Measurements from ENCODE around the gene CTSH.

Gene CTSH

DNA sequence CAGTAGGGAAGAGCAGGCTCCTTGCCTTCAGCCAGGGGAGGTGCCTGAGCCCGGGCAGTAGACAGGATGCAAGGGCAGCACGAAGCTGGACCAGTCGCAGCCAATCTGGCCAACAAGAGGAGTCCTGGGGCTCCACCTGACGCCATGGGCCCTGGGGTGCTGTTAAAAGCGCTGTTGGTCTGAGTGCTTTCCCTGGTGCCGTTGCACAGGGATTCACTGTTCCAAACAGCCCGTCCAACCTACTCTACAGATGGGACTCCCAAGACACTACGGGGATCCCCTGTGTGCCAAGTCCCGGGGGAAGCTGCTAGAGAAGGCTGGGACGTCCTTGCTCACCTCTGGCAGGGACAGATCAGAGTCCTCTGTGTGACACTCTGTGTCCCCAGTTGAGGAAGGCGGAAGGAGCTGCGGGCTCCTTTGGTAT lies 632 bp downstream of the CTSH start:
- H3K36me3 Mint-ChIP-seq (ENCODE audit: low read depth), result no peaks in the 10 kb centered on the region
- peaks cover 6% of the 10 kb centered on the region for H3K4me1 Mint-ChIP-seq
- peak overlapping the region; percentile 85 for H3K4me3 Mint-ChIP-seq
- DNase-seq, result no peak
- no peaks in the 10 kb centered on the region for H3K9me3 Mint-ChIP-seq
- H3K27me3 Mint-ChIP-seq (ENCODE audit: low read depth, poor library complexity), result peaks cover 62% of the 10 kb centered on the region
- TF ChIP-seq, protein P1, sequence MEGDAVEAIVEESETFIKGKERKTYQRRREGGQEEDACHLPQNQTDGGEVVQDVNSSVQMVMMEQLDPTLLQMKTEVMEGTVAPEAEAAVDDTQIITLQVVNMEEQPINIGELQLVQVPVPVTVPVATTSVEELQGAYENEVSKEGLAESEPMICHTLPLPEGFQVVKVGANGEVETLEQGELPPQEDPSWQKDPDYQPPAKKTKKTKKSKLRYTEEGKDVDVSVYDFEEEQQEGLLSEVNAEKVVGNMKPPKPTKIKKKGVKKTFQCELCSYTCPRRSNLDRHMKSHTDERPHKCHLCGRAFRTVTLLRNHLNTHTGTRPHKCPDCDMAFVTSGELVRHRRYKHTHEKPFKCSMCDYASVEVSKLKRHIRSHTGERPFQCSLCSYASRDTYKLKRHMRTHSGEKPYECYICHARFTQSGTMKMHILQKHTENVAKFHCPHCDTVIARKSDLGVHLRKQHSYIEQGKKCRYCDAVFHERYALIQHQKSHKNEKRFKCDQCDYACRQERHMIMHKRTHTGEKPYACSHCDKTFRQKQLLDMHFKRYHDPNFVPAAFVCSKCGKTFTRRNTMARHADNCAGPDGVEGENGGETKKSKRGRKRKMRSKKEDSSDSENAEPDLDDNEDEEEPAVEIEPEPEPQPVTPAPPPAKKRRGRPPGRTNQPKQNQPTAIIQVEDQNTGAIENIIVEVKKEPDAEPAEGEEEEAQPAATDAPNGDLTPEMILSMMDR (IDR thresholded peaks at IDR 0.05), result no peak
- H3K27ac Mint-ChIP-seq, result no peak overlapping the region

DNA sequence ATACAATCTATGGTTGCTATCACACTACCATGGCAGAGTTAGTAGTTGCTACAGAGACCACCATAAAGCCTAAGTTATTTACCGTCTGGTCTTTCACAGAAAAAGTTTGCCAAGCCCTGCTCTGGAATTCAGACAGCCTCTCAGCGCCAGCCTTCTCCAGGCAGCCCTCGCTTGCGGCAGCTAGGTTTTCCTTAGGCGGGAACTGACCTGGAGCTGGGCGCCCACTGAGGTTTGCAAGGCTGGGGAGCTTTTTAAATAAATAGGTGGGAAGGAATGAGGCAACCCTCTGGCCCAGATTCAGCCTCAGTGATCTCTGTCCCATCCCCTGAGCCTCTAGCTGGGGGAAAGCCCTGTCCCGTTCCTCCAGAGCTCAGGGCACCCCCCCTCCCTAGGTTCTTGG lies 1.2 kb downstream of the CTSH start:
- no peaks in the 10 kb centered on the region for H3K9me3 Mint-ChIP-seq
- H3K27ac Mint-ChIP-seq, result no peak overlapping the region
- peaks cover 6% of the 10 kb centered on the region for H3K4me1 Mint-ChIP-seq
- DNase-seq, result no peak
- peaks cover 62% of the 10 kb centered on the region for H3K27me3 Mint-ChIP-seq (ENCODE audit: low read depth, poor library complexity)
- H3K36me3 Mint-ChIP-seq (ENCODE audit: low read depth), result no peaks in the 10 kb centered on the region
- TF ChIP-seq, protein P1 (IDR thresholded peaks at IDR 0.05), result no peak
- H3K4me3 Mint-ChIP-seq, result peak overlapping the region; percentile 64

DNA sequence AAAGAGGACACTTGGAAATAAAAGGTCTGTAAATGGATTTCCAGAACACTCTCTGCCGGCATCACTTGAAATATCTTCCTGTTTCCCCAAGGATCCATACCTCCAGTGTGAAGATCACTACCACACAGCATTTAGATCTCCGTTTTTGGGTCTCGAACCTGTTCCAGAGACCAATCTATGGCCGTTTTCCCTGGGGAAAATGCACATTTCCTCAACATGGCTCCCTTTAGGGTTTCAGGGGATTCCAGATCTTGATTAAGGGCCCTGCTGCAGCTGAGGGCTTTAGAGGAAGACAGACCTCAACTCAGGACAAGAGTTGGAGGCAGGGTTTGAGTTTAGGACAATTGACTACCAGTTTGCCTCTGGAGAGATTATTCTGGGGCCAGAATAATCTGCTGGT lies 2.1 kb downstream of the CTSH start:
- peaks cover 6% of the 10 kb centered on the region for H3K4me1 Mint-ChIP-seq
- H3K27ac Mint-ChIP-seq, result no peak overlapping the region
- H3K27me3 Mint-ChIP-seq (ENCODE audit: low read depth, poor library complexity), result peaks cover 56% of the 10 kb centered on the region
- H3K36me3 Mint-ChIP-seq (ENCODE audit: low read depth), result no peaks in the 10 kb centered on the region
- no peak overlapping the region for H3K4me3 Mint-ChIP-seq
- DNase-seq, result no peak
- H3K9me3 Mint-ChIP-seq, result no peaks in the 10 kb centered on the region
- TF ChIP-seq, protein P1 (IDR thresholded peaks at IDR 0.05), result no peak

DNA sequence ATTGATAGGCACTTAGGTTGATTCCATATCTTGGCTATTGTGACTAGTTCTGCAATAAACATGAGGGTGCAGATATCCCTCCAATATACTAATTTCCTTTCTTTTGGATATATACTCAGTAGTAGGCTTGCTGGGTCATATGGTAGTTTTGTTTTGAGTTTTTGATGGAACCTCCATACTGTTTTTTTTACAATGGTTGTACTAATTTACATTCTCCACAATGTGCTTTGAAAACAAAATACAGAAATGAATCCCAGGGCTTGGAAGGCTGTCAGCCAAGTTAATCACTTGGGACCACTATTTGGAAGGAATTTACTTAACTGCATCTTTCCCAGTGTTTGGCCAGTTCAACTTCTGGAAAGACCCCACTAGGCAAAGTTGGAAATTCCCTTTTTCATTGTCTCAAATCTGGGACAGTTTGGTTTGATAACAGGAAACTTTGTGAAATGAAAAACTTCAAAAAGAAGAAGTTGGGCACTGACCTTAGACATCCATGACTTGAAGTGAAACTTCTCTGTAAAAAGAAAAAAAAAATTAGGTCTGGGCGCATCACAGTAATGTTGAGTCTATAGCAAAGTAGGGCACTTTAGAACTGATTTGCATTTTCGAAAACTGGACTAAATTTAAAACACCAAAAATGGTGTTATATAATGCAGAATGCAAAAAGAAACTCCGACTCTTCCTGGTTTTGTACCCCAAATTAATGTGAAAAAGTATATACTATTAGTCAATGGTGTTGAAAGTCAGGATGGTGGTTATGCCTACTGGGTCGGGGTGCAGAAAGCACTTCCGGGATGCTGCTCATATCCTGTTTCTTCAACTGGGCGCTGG lies 6.0 kb downstream of the CTSH start:
- DNase-seq, result no peak
- Mint-ChIP-seq H3K4me3 (no peak overlapping the region), H3K27me3 (ENCODE audit: low read depth, poor library complexity) (peaks cover 21% of the 10 kb centered on the region), H3K9me3 (no peaks in the 10 kb centered on the region), H3K36me3 (ENCODE audit: low read depth) (no peaks in the 10 kb centered on the region), H3K4me1 (peaks cover 18% of the 10 kb centered on the region), H3K27ac (no peak overlapping the region)
- TF ChIP-seq, protein P1 (IDR thresholded peaks at IDR 0.05), result no peak

DNA sequence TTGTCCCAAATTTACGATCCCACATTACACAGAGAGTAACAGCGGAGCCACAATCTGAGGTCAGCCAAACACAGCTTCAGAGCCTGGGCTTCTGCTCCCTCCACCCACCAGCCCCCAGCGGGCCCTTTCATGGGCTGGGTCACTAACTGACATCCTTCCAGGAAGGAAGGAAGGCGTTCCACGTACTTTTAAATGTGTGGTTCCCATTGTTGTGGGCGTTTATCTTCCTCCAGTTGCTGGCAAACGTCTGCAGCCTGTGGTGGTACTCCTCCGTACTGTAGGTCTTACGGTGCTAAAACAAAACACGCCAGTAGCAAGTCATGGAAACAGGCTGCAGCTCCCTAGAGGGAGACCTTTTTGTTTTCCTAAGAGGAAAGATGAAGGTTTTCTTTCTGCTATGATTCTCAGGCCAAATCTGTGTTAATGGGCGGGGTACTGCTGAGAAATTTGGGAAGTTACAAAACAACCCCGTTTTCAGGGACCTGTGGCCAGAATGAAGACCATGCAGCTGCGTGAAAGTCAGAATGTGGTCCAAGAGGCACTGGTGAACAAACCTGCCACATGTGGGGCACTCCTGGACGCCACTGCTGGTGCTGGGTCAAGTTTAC lies 7.6 kb downstream of the CTSH start:
- H3K9me3 Mint-ChIP-seq, result no peaks in the 10 kb centered on the region
- peaks cover 23% of the 10 kb centered on the region for H3K4me1 Mint-ChIP-seq
- TF ChIP-seq, protein P1 (IDR thresholded peaks at IDR 0.05), result no peak
- H3K4me3 Mint-ChIP-seq, result no peak overlapping the region
- H3K36me3 Mint-ChIP-seq (ENCODE audit: low read depth), result no peaks in the 10 kb centered on the region
- no peak overlapping the region for H3K27ac Mint-ChIP-seq
- peaks cover 5% of the 10 kb centered on the region for H3K27me3 Mint-ChIP-seq (ENCODE audit: low read depth, poor library complexity)
- no peak for DNase-seq
